SH-SY5Y (cell line): Measurements from ENCODE around the gene GSX2.

Experiments used
- GATA2 ChIP-seq: IDR thresholded peaks from 2 replicates; pipeline ENCODE4 v1.6.1; 2011; ENCODE audit warnings: mild to moderate bottlenecking, low read depth, low read length
- GATA3 ChIP-seq: IDR thresholded peaks from 2 replicates; pipeline ENCODE4 v1.6.1; 2011; ENCODE audit warnings: low read depth, mild to moderate bottlenecking, low read length, moderate library complexity

DNA sequence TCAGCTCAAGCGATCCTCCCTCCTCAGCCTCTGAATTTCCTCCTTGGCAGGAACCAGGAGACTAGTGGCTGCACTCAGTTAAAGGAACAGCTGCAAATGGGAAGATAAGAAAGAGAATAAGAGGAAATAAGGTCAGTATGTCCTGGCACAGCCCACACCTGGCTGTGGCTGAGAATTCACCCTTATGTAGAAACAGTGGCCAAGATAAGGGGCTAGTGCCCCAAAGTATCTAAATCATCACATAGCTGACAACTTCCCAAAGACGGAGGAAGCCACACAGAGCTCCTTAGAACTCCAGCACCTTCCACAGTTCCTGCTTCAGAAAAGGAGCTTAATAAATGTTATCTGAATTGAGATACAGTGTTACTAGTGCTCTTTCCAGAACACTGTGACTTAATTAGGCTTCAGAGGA is 33.2 kb upstream of the GSX2 start:
- TF ChIP-seq GATA2 (no peak), GATA3 (no peak)
